Kidney epithelial cell (primary cell): ENCODE data around the gene PIK3R5. TPM values are rescaled to one million over a fixed set of nuclear protein-coding genes. Genes with fewer than 3 reads are reported as not detected.

Experiments
- DNase-seq: peaks from one replicate; pipeline ENCODE4 v3.0.0-alpha.2; 2010; ENCODE audit warnings: low read depth
- H3K27me3 ChIP-seq: 2 replicates; pipeline ENCODE4 v1.6.0; 2011; ENCODE audit warnings: low read length; ENCODE audit not compliant: control insufficient read depth, insufficient read depth
- H3K36me3 ChIP-seq: 2 replicates; pipeline ENCODE4 v1.5.1; 2011; ENCODE audit warnings: low read length; ENCODE audit not compliant: control insufficient read depth, insufficient read depth
- H3K4me3 ChIP-seq: 2 replicates; pipeline ENCODE4 v1.5.1; 2011; ENCODE audit warnings: low read depth, mild to moderate bottlenecking, control low read depth, low read length
- CTCF ChIP-seq: IDR thresholded peaks from 2 replicates; pipeline ENCODE4 v1.5.1; 2011; ENCODE audit warnings: mild to moderate bottlenecking, moderate library complexity, low read length, control low read depth, inconsistent platforms; ENCODE audit not compliant: insufficient read depth, poor library complexity, severe bottlenecking
- total RNA-seq: library from RNA; depleted of rRNA; stranded (reverse); fragments of >200 nt; gene quantifications from 2 replicates; pipeline ENCODE4 v1.2.3, GENCODE V29; 2015

Gene PIK3R5
- total RNA-seq, 1 donor from 2014 or later: 1.7 TPM

GRCh38 chr17:8875436-8875835 is 90.1 kb downstream of the PIK3R5 start:
- Histone ChIP-seq H3K36me3 (no peaks in the 10 kb centered on the region), H3K4me3 (no peak overlapping the region), H3K27me3 (peaks cover 11% of the 10 kb centered on the region)
- DNase-seq: no peak
- no peak for TF ChIP-seq CTCF

DNA sequence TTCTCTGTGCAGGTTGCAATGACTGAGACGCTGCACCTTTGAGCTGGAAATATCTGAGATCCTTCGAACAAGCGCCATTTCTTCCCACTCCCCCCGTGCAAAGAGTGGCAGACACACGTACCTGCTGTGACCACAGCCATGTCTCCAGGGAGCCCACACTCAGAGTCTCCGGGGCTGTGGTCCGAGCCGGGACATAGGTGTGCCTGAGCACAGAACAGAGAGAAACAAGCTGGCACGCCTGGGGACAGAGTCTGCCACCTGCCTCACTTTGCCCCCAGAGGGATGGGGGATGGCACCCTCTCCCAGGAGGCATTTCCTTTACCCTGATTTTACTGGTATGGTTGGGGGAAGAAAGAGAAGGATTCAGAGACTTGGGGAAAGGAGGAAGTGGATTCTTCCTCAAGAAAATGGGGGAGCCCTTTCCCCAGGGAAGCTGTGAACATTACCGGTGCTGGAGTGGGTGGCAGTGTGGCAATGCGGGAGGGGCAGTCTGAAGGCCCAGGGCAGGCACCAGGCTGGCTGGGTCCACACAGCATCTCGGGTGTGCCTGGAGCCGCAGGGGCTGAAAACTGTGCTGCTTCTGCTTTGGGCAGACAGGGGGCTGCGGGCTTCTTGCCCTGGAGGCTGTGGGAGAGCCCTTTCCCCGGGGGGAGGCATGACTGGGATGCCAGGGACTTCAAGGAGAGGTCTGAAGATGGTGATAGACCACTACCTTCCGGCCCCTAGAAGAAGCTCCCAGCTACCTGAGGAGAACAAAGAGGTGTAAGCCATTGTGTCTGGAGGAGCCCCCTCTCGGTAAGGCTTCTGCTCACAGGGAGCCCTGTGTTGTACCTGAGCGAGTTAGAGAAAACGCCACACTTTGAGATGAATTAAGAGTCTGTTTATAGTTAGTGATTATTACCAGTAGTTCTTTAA is 91.4 kb downstream of the PIK3R5 start:
- H3K4me3 ChIP-seq: no peak overlapping the region
- no peak for TF ChIP-seq CTCF
- DNase-seq: no peak
- H3K36me3 ChIP-seq: no peaks in the 10 kb centered on the region
- H3K27me3 ChIP-seq: peaks cover 11% of the 10 kb centered on the region

- no peak for DNase-seq
- H3K36me3 ChIP-seq: no peaks in the 10 kb centered on the region
- peaks cover 6% of the 10 kb centered on the region for H3K27me3 ChIP-seq
- no peak overlapping the region for H3K4me3 ChIP-seq
- no peak for TF ChIP-seq CTCF
Measured at GRCh38 chr17:8872705-8873435, 92.6 kb downstream of the PIK3R5 start.

- Histone ChIP-seq H3K27me3 (peaks cover 5% of the 10 kb centered on the region), H3K36me3 (no peaks in the 10 kb centered on the region), H3K4me3 (no peak overlapping the region)
- no peak for TF ChIP-seq CTCF
- DNase-seq: no peak
Measured at GRCh38 chr17:8872036-8872704, 93.3 kb downstream of the PIK3R5 start.

DNA sequence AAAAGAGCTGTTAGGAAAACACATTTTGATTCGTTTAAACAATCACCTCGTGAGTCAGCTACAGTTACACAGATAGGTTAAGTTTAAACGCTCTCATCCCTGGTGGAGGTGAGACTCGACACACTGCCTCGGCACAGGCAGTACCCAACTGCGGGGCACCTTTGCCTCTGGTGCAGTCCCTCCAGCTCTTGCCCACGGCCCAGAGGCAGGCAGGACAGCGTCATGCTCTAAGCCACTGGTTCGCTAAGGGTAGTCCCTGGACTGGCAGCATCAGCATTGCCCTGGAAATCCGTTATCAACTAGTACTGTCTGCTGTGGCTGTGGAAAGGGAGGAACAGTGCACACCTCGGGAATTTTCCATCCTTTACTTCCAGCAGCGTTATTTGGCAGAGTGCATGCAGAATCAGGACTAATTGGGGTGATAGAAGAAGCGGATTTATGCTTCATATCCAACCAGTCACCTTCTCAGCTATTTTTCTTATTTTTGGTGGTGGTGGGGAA is 94.4 kb downstream of the PIK3R5 start:
- TF ChIP-seq CTCF: no peak
- Histone ChIP-seq H3K27me3 (peaks cover 5% of the 10 kb centered on the region), H3K36me3 (no peaks in the 10 kb centered on the region), H3K4me3 (no peak overlapping the region)
- no peak for DNase-seq
